ENCODE measurements around the gene TPI1.

Gene TPI1

DNA sequence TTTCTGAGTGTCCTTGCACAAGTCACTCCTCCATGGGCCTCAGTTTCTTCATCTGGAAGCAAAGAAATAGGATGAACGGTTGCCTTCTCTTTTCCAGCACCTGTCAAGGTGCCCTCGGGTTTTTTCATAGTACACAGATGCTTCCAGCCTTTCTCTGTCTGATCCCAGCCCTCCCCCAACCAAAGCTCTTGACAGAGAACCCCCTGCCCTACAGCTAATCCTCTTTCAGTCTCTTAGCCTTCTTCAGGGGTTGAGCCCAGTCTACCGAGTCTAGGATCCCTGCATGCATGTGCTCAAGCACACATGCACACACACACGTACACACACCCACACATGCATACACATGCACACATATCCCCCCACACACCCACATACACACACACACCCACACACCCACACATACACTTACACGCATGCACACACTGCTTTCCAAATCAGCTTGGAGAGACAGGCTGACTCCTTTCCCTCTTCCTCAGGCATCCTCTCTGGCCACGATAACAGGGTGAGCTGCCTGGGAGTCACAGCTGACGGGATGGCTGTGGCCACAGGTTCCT is 20.9 kb upstream of the TPI1 start:
- H3K4me3 Mint-ChIP-seq: no peak overlapping the region
- CTCF ChIA-PET: interaction anchor here (0.7 kb wide), 1 partner anchor 15 kb away, joined by 3 read pairs; no protein-coding TSS in a partner anchor
- H3K4me1 Mint-ChIP-seq: peaks cover 33% of the 10 kb centered on the region
- no peak for DNase-seq
- H3K36me3 Mint-ChIP-seq: peaks cover 36% of the 10 kb centered on the region
- H3K9me3 Mint-ChIP-seq: no peaks in the 10 kb centered on the region
- H3K27me3 Mint-ChIP-seq: peaks cover 7% of the 10 kb centered on the region
- H3K27ac Mint-ChIP-seq: no peak overlapping the region

GRCh38 chr12:6847676-6848075 is 19.7 kb upstream of the TPI1 start:
- CTCF ChIA-PET: interaction anchor here (1.2 to 6.2 kb wide), 3 partner anchors 12 to 21 kb away, joined by 3 to 38 read pairs (median 6); partner anchors contain the start of gene P3H3
- no peak for DNase-seq
- H3K27me3 Mint-ChIP-seq: peaks cover 7% of the 10 kb centered on the region
- no peak overlapping the region for H3K27ac Mint-ChIP-seq
- H3K36me3 Mint-ChIP-seq: peaks cover 36% of the 10 kb centered on the region
- H3K4me3 Mint-ChIP-seq: no peak overlapping the region
- H3K4me1 Mint-ChIP-seq: peaks cover 33% of the 10 kb centered on the region
- no peaks in the 10 kb centered on the region for H3K9me3 Mint-ChIP-seq

DNA sequence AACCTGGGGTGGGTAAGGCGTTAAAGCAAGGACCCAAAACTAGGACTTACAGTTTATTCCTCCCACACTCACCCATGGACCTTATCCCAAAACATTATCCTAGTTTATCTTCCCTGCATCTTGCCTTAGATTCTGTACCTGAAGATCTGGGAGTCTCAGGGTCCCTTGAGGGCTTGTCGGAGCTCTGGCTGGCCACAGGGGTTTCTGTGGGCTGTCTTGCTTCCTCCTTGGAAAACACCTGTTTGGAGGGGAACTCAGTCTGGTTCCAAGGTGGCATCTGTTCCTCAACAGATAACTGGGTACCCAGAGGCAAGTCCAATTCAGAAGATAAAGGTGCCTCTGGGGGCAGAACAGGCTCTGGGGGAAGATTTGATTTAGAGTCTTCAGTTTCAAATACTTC is 17.9 kb upstream of the TPI1 start:
- no peak for DNase-seq
- peak overlapping the region; percentile 69 for H3K27ac Mint-ChIP-seq
- H3K4me3 Mint-ChIP-seq: peak overlapping the region; percentile 84
- CTCF ChIA-PET: interaction anchor here (1.1 to 6.2 kb wide), 4 partner anchors 13 to 24 kb away, joined by 3 to 38 read pairs (median 5); partner anchors contain the start of genes P3H3 and SPSB2
- no peaks in the 10 kb centered on the region for H3K9me3 Mint-ChIP-seq
- H3K4me1 Mint-ChIP-seq: peaks cover 48% of the 10 kb centered on the region
- peaks cover 39% of the 10 kb centered on the region for H3K36me3 Mint-ChIP-seq
- no peaks in the 10 kb centered on the region for H3K27me3 Mint-ChIP-seq

DNA sequence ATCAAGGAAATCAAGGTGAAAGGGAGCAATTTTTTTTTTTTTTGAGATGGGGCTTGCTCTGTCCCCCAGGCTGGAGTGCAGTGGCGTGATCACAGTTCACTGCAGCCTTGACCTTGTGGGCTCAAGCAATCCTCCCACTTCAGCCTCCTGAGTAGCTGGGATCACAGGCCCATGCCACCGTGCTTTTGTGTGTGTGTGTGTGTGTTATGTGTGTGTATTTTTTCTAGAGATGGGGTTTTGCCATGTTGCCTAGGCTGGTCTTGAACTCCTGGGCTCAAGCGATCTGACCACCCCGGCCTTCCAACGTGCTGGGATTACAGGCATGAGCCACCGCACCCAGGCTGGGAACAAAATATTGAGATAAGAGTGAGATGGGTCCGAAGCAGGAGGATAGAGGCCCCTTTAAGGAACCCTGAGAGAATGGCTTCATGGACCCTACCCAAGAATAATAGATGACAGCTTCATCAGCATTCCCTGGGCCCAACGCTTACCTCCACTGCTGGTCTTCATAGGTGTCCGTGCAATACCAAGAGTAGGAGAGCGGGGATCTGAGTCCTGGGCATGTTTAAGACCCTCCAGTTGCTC is 17.3 kb upstream of the TPI1 start:
- Mint-ChIP-seq H3K9me3 (no peaks in the 10 kb centered on the region), H3K36me3 (peaks cover 39% of the 10 kb centered on the region), H3K27ac (peak overlapping the region; percentile 87)

GRCh38 chr12:6850796-6851152 is 16.6 kb upstream of the TPI1 start:
- H3K4me1 Mint-ChIP-seq: peaks cover 55% of the 10 kb centered on the region
- peak overlapping the region; percentile 100 for H3K27ac Mint-ChIP-seq
- peaks cover 43% of the 10 kb centered on the region for H3K36me3 Mint-ChIP-seq
- H3K4me3 Mint-ChIP-seq: peak overlapping the region; percentile 84
- DNase-seq: no peak
- CTCF ChIA-PET: interaction anchor here (1.0 to 6.2 kb wide), 6 partner anchors 15 to 97 kb away, joined by 3 to 38 read pairs (median 8); partner anchors contain the start of gene SPSB2
- H3K9me3 Mint-ChIP-seq: no peaks in the 10 kb centered on the region
- H3K27me3 Mint-ChIP-seq: no peaks in the 10 kb centered on the region

More for the DNA sequence above, 17.3 kb upstream of the TPI1 start:
- H3K27me3 Mint-ChIP-seq: no peaks in the 10 kb centered on the region
- peaks cover 54% of the 10 kb centered on the region for H3K4me1 Mint-ChIP-seq
- peak overlapping the region; percentile 84 for H3K4me3 Mint-ChIP-seq
- DNase-seq: no peak
- CTCF ChIA-PET: interaction anchor here (2.0 to 6.2 kb wide), 3 partner anchors 14 to 21 kb away, joined by 6 to 38 read pairs (median 12); partner anchors contain the start of gene P3H3

GRCh38 chr12:6851153-6851920 is 16.0 kb upstream of the TPI1 start, which contains the start of gene CDCA3:
TSS of gene CDCA3 (minus strand) at chr12:6851286. CDS start at chr12:6850952, 334 bp downstream.
- Mint-ChIP-seq H3K27me3 (no peaks in the 10 kb centered on the region), H3K27ac (peak within 1 kb of the TSS; percentile 100), H3K4me3 (peak within 1 kb of the TSS; percentile 84), H3K36me3 (peaks cover 46% of the 10 kb centered on the region), H3K9me3 (no peaks in the 10 kb centered on the region), H3K4me1 (peaks cover 55% of the 10 kb centered on the region)
- CTCF ChIA-PET: interaction anchor here (1.0 to 6.2 kb wide), 8 partner anchors 15 to 97 kb away, joined by 3 to 38 read pairs (median 5); partner anchors contain the start of gene SPSB2
- peak; percentile 97 for DNase-seq

DNA sequence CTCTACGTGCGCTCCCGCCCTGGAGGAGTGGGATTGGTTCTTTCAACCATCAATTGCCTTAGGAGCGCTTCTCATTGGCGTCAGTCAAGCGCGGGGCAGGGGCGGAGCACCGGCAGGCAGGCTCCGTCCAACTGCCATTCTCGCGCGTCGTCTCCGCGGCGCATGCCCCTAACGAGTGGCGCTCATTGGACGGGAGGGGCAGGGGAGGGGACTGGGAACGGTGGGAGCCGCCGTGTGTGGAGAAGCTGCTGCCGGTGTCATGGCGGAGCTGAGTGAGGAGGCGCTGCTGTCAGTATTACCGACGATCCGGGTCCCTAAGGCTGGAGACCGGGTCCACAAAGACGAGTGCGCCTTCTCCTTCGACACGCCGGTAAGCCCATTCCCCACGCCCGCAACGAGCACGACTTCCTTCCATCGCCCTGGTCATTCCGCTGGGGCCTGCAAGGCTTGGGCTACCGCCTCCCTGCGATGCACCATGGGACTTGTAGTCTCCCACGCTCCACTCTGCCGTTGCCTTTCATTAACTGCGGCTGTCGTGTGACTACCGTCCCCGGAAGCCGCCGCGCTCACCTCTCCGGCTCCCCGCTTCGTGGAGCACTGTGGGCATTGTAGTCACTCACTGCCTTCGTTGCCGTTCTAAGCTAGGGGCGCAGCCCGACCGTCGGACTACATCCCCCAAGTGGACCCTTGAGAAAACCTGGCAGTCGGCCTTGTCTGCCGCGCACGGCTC is 15.2 kb upstream of the TPI1 start, which contains the start of gene USP5:
Gene USP5 (plus strand): TSS at position 230 of the 730 bp plus-strand sequence. CDS start 30 bp downstream, at position 260.
- peak within 1 kb of the TSS; percentile 84 for H3K4me3 Mint-ChIP-seq
- peaks cover 55% of the 10 kb centered on the region for H3K4me1 Mint-ChIP-seq
- peak; percentile 99 for DNase-seq
- H3K9me3 Mint-ChIP-seq: no peaks in the 10 kb centered on the region
- CTCF ChIA-PET: interaction anchor here (0.6 to 6.2 kb wide), 13 partner anchors 13 to 98 kb away, joined by 3 to 38 read pairs (median 4); partner anchors contain the start of gene SPSB2
- H3K36me3 Mint-ChIP-seq: peaks cover 50% of the 10 kb centered on the region
- H3K27me3 Mint-ChIP-seq: no peaks in the 10 kb centered on the region
- H3K27ac Mint-ChIP-seq: peak within 1 kb of the TSS; percentile 100

DNA sequence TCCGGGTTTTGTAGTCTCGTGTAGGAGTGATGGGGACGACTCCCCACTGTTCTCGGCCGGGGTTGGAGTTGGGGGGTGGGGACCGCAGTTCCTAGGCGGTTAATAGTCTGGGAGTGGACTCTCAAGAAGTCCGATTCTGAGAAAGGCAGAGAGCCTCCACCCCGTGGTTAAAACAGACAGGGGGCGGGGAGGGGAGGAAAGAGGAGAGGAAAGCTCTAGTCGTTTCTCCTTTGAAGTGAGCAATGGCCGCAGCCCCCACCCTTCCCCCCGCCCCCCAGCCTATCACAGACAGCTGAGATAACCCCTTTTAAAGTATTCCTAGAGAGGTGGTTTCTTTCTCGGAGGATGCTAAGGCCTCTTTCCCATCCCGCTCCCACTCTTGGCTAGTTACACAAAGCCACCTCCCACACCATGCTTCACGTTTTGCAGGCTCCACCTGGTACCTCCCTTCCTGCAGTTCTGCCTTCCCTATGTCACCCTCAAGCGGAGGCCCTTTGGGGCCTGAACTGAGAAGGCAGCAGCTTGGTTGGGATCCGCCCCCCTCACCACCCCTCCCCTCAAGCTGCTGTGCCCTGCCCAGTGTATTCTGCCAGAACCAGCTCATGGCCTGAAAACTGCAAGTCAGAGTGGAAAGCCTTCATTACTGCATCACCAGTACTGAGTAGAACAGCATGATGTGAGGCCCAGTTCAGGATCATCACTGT is 14.5 kb upstream of the TPI1 start:
- H3K4me3 Mint-ChIP-seq: peak overlapping the region; percentile 84
- peaks cover 48% of the 10 kb centered on the region for H3K4me1 Mint-ChIP-seq
- H3K27me3 Mint-ChIP-seq: no peaks in the 10 kb centered on the region
- CTCF ChIA-PET: interaction anchor here (0.6 to 6.2 kb wide), 12 partner anchors 12 to 311 kb away, joined by 3 to 38 read pairs (median 4); partner anchors contain the start of genes SPSB2 and TPI1
- peak overlapping the region; percentile 100 for H3K27ac Mint-ChIP-seq
- H3K36me3 Mint-ChIP-seq: peaks cover 50% of the 10 kb centered on the region
- H3K9me3 Mint-ChIP-seq: no peaks in the 10 kb centered on the region
- DNase-seq: peak; percentile 84

- Mint-ChIP-seq H3K4me3 (peak overlapping the region; percentile 84), H3K27ac (peak overlapping the region; percentile 100), H3K36me3 (peaks cover 48% of the 10 kb centered on the region), H3K27me3 (no peaks in the 10 kb centered on the region), H3K4me1 (peaks cover 43% of the 10 kb centered on the region), H3K9me3 (no peaks in the 10 kb centered on the region)
- no peak for DNase-seq
- CTCF ChIA-PET: interaction anchor here (0.9 to 6.2 kb wide), 8 partner anchors 10 to 310 kb away, joined by 3 to 38 read pairs (median 6); partner anchors contain the start of genes SPSB2 and TPI1
Observed at GRCh38 chr12:6853626-6854025, 13.7 kb upstream of the TPI1 start.

DNA sequence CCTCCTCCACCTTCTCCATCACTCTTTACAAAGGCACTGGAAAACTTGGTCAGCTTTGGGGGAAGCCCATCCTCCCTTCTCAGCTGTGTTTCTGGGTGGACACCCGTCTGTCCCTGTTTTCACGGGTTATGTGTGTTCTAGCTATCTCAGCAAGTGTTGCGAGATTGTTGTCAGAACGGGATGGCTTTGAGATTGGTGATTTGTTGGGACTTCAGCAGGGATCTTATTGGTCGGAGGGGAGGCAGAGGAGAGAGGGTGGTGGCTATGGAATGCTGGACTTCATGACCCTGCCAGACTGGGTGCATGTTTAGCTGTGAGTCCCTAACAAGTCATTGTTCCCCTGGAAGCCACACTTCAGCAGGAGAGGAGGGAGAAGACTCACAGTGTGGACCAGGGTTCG is 13.3 kb upstream of the TPI1 start:
- no peaks in the 10 kb centered on the region for H3K9me3 Mint-ChIP-seq
- no peak for DNase-seq
- H3K4me3 Mint-ChIP-seq: peak overlapping the region; percentile 84
- peaks cover 40% of the 10 kb centered on the region for H3K4me1 Mint-ChIP-seq
- no peaks in the 10 kb centered on the region for H3K27me3 Mint-ChIP-seq
- CTCF ChIA-PET: interaction anchor here (1.2 to 4.3 kb wide), 4 partner anchors 10 to 19 kb away, joined by 3 to 29 read pairs (median 8); partner anchors contain the start of genes SPSB2 and TPI1
- H3K36me3 Mint-ChIP-seq: peaks cover 47% of the 10 kb centered on the region
- peak overlapping the region; percentile 100 for H3K27ac Mint-ChIP-seq

DNA sequence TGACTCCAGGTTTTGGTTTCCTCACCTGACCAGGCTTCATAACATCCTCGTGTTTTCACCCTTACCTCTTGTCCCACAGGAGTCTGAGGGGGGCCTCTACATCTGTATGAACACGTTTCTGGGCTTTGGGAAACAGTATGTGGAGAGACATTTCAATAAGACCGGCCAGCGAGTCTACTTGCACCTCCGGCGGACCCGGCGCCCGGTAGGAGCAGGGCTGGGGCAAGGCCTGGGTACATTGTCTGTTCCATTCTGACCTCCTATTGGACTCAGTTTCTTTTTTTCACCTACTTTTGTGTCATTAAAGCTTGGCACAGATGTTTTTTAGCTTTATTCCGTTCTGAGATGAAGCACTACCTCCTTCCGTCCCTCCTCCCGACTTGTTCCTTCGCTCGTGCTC is 12.0 kb upstream of the TPI1 start:
- Mint-ChIP-seq H3K27ac (no peak overlapping the region), H3K9me3 (no peaks in the 10 kb centered on the region), H3K27me3 (no peaks in the 10 kb centered on the region), H3K36me3 (peaks cover 43% of the 10 kb centered on the region), H3K4me3 (no peak overlapping the region), H3K4me1 (peaks cover 27% of the 10 kb centered on the region)
- no peak for DNase-seq
- CTCF ChIA-PET: no interaction called here

GRCh38 chr12:6858799-6859198 is 8.5 kb upstream of the TPI1 start:
- peaks cover 64% of the 10 kb centered on the region for H3K36me3 Mint-ChIP-seq
- CTCF ChIA-PET: no interaction called here
- no peak overlapping the region for H3K27ac Mint-ChIP-seq
- H3K9me3 Mint-ChIP-seq: no peaks in the 10 kb centered on the region
- no peak overlapping the region for H3K4me3 Mint-ChIP-seq
- H3K4me1 Mint-ChIP-seq: peaks cover 13% of the 10 kb centered on the region
- H3K27me3 Mint-ChIP-seq: no peaks in the 10 kb centered on the region
- DNase-seq: no peak

GRCh38 chr12:6860116-6860515 is 7.2 kb upstream of the TPI1 start:
- DNase-seq: no peak
- H3K27ac Mint-ChIP-seq: no peak overlapping the region
- CTCF ChIA-PET: no interaction called here
- H3K27me3 Mint-ChIP-seq: no peaks in the 10 kb centered on the region
- no peak overlapping the region for H3K4me3 Mint-ChIP-seq
- peaks cover under 1% of the 10 kb centered on the region for H3K4me1 Mint-ChIP-seq
- no peaks in the 10 kb centered on the region for H3K9me3 Mint-ChIP-seq
- peaks cover 70% of the 10 kb centered on the region for H3K36me3 Mint-ChIP-seq
